LNCAP (cell line): Measurements from ENCODE around the gene SLC12A9.

Experiments used
- TF ChIP-seq, protein P1 (sequence below): fragments of 450-650 bp; IDR thresholded peaks from 2 replicates; pipeline ENCODE4 v1.5.1; 2017; ENCODE audit warnings: mild to moderate bottlenecking

SLC12A9 gene

DNA sequence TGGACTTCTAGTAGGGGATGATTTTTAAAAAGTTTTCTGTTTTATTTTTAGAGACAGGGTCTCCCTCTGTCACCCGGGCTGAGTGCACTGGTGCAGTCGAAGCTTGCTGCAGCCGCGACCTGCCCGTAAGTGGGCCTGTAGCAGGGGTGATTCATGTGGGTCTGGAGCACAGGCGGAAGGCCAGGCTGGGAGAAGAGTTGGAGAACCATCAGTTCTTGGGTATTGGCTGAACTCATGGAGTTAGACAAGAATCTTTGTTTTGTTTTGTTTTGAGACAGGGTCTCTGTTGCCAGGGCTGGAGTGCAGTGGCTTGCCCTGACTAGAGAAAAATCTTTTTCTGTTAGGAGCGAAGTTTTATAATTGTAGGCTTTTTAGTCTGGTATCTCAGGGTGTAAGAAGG lies 28.1 kb downstream of the SLC12A9 start:
- TF ChIP-seq, protein P1, sequence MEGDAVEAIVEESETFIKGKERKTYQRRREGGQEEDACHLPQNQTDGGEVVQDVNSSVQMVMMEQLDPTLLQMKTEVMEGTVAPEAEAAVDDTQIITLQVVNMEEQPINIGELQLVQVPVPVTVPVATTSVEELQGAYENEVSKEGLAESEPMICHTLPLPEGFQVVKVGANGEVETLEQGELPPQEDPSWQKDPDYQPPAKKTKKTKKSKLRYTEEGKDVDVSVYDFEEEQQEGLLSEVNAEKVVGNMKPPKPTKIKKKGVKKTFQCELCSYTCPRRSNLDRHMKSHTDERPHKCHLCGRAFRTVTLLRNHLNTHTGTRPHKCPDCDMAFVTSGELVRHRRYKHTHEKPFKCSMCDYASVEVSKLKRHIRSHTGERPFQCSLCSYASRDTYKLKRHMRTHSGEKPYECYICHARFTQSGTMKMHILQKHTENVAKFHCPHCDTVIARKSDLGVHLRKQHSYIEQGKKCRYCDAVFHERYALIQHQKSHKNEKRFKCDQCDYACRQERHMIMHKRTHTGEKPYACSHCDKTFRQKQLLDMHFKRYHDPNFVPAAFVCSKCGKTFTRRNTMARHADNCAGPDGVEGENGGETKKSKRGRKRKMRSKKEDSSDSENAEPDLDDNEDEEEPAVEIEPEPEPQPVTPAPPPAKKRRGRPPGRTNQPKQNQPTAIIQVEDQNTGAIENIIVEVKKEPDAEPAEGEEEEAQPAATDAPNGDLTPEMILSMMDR = no peak

DNA sequence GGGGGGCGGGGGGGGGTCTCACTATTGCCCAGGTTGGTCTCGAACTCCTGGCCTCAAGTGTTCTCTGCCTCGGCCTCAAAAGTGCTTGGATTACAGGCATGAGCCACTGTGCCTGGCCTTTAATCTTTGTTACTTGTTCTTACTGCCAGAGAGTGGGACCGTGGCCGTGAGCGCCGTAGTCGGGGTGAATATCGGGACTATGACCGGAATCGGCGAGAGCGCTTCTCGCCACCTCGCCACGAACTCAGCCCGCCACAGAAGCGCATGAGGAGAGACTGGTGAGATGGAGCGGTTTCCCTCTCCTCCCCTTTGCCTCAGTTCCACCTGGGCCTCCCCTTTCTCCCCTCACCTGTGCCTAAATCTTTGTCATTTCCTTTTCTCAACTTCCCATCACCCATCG lies 28.6 kb downstream of the SLC12A9 start:
- TF ChIP-seq, protein P1 = no peak

DNA sequence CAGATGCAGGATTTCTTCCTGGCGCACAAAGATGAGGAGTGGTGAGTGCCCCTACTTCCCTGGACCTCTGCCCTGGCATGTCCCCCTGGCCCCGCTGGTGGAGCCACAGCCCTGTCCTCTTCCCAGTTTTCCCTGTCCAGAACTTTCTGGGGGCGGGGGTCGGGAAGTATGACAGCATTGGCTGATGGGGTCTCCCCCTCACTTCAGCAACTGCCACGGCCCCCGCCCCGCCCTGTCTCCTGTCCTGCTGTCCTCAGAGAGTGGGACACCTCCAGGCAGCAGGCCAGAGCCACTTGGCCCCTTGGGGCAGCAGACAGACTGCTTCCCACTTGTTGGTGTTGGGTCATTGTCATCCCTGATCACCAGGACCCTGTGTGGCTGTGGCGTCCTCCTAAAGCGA lies 29.7 kb downstream of the SLC12A9 start:
- TF ChIP-seq, protein P1 = no peak

DNA sequence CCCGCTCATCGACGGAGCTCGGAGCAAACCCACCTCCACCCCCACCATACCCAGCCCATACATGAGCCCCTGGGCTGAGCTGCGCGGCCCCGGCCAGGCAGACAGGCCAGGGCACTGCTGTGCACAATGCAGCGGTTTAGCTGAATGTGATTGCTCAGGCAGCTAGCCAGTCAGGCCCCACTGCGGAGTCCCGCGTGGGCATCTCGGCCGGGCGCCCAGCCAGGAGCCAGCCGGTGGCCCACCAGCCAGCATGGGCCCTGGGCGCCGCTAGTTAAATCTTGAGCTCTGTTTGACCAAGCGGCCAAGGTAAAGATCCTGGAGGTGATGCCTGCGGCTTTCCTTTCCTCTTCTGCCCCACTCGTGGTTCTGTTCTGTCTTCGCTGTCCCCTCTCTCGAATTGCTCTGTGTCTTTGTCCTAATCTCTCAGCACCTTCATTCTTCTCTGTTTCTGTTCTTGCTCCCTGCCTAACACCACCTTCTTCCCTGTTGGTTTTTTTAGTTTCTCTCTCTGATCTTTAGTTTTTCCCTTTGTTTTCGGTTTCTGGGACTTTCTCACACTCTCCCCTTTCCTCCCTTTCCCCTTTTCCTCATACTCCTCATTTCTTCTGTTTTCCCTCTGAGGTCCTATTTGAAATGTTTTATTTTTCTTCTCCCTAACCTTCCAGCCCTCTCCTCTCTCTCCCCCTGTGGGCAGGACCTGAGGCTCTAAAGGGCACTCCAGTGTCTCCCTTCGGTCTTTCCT lies 30.4 kb downstream of the SLC12A9 start:
- TF ChIP-seq, protein P1 = no peak

DNA sequence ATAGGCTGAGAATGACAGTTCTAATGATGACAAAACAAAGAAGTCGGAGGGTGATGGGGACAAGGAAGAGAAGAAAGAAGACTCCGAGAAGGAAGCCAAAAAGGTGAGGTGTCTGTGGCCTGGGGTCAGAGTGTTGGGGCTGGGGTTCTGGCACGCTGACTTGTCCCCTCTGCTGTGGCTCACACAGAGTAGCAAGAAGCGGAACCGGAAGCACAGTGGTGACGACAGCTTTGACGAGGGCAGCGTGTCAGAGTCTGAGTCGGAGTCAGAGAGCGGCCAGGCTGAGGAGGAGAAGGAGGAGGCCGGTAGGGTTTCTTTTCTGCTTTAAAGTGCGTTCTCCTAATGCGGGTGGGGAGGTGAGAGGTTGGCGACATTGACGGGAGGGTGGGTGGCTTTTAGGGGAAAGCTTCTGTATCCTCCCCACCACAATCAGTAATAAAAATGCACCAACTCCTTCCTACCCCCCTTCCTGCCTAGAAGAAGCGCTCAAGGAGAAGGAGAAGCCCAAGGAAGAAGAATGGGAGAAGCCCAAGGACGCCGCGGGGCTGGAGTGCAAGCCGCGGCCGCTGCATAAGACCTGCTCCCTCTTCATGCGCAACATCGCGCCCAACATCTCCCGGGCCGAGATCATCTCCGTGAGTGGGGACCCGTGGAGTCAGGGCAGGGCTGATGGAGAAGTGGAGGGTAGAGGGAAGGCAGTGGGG lies 32.4 kb downstream of the SLC12A9 start:
- TF ChIP-seq, protein P1 = no peak

DNA sequence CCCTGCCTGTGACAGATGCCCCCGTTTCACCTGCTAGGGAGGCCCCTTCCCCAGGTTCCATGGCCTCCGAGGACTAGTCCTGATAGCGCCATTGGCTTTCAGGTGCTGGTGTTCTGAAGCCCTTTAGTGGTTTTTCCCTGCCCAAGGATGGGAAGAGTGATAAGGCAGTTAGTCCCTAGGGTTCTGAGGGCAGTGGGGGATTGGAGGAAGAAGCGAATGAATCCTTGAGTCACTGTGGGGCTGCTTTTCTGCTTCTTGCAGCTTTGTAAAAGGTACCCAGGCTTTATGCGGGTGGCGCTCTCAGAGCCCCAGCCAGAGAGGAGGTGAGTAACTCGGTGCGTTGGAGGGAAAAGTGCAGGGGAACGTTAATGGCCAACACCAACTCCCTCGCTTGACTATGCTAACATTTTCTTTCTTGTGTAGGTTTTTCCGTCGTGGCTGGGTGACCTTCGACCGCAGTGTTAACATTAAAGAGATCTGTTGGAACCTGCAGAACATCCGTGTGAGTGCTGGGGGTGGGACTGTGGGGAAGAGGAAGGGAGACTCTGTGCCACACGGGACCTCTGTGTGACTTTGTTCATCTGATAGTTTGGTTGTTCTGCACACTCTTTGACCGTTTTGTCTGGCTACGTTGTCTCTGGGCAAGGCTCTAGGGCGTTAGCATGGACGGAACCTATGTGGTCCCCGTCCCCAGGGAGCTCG lies 33.1 kb downstream of the SLC12A9 start:
- TF ChIP-seq, protein P1 = no peak

DNA sequence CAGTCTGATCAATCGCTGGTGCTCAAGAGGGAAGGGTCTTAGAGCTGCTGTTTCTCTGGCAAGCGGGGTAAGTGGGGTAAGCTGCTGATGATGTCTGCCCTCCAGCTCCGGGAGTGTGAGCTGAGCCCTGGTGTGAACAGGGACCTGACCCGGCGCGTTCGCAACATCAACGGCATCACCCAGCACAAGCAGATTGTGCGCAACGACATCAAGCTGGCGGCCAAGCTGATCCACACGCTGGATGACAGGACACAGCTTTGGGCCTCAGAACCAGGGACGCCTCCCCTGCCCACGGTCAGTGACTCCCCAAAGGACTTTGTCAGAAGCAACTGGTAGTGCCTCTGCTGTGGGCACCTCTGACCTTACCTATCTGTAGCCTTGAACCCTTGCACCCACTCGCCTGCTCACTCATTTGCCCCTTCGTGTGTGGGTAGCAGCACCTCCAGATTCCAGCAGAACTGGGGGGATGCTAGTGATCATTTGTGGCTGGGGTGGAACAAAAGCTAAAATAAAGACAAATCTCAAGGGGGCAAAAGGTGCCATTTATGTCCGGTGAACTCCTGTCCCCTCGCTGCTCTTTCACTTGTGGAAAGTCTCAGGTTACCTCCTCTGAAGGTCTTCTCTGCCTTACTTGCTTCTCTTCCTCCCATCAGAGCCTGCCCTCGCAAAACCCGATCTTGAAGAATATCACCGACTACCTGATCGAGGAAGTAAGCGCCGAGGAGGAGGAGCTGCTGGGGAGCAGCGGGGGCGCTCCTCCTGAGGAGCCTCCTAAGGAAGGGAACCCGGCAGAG lies 33.8 kb downstream of the SLC12A9 start:
- TF ChIP-seq, protein P1 = no peak
